ENCODE data around the gene FITM2.
"Not testable (repeated sequence)": the region's sequence is repeated elsewhere in the genome, so short reads cannot be mapped to it uniquely, and the experiment has no call there.

The FITM2 gene

DNA sequence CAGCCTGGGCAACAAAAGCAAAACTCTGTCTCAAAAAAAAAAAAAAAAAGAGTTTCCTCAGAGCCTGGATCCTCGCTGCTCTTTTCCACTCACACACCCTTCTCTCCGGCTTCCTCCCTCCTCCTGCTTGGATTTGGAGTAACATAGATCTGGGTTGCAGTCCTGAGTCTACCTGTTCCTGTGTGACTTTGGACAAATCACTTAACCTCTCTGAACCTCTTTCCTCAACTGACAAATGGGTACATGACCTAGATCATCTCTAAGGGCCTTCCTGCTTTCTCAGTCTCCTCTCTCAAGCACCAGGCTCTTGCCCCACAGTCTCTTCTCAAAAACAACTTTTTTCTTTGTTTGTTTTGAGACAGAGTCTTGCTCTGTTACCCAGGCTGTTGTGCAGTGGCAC, 20.2 kb upstream of the FITM2 start:
- DNase-seq, result no peak

DNA sequence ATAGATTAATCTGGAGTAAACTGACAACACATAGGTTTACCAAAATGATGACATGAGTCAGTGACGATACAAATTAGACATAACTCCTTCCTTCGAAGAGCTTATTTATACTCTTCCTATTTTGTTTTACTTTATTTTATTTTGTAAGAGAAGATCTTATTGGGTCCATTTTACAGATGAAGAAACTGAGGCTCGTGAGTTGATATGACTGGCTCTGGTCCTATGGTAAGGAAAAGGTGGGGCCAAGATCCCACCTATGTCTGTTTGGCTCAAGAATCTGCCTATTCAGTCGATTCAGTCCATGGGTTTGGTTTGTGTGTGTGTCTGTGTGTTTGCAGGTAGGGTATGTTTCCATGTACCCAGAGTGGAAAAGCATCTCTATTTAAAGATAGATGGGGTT, 17.4 kb upstream of the FITM2 start:
- DNase-seq, result no peak

DNA sequence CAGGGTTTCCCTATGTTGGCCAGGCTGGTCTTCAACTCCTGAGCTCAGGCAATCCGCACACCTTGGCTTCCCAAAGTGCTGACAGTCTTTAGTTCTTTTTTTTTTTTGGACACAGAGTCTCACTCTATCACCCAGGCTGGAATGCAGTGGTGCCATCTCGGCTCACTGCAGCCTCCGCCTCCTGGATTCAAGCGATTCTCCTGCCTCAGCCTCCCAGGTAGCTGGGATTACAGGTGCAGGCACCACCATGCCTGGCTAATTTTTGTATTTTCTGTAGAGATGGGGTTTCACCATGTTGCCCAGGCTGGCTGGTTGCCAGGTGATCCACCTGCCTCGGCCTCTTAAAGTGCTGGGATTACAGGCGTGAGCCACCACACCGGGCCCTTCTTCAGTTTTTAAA, 16.7 kb upstream of the FITM2 start:
- DNase-seq, result not testable (repeated sequence)

DNA sequence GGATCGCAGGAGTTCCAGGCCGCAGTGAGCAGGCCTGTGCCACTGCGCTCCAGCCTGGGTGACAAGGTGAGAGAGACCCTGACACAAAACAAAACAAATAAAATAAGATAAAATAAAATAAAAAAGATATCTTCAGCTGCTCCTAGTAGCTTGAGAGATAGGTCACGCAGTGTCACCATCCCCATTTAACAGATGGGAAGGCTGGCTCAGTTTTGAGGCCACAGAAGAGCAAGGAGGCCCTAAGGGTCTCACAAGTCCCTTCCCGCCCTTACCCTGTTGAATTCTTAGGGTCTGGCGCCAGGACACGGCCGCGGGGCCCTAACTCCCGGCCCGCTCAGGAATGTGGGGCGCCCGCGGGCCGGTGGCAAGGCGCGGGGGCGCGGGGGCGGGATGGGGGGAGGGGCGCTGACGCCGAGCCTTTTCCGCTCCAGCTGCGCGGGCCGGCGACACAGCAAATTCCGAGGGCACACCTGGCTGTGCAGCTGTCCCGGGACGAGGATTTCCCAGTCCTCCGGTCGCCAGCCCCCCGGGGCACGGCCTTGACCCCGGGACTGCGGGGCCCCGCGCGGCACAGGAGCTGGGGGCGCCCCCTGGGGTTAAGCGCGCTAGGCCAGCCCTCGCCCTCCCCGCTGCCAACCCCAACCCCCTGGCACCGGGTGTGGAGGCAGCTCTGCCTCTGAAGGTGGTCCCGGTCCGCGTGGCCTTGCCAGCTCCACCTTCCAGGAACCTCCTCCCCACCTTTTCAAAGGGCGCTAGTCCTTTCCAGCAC, 15.6 kb upstream of the FITM2 start:
- DNase-seq, result no peak

DNA sequence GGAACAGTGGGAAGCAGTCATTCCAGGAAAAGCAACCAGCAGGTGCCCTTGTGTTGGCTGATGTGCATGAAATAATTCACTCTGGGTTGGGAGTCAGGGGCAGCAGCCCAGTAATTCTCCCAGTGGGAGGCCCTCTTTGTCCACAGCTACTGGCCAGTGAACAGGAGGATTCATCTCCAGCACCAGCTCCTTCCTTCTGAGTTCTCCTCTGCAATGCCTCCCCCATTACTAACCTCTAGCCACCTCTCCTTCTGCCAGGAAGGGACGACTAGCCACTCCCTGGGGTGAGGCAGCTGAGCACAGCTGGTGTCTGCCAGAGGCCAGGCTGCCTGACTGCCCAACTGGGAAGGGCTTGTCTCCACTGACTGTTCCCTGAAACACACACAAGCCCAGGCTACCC, 13.3 kb upstream of the FITM2 start:
- DNase-seq, result no peak

DNA sequence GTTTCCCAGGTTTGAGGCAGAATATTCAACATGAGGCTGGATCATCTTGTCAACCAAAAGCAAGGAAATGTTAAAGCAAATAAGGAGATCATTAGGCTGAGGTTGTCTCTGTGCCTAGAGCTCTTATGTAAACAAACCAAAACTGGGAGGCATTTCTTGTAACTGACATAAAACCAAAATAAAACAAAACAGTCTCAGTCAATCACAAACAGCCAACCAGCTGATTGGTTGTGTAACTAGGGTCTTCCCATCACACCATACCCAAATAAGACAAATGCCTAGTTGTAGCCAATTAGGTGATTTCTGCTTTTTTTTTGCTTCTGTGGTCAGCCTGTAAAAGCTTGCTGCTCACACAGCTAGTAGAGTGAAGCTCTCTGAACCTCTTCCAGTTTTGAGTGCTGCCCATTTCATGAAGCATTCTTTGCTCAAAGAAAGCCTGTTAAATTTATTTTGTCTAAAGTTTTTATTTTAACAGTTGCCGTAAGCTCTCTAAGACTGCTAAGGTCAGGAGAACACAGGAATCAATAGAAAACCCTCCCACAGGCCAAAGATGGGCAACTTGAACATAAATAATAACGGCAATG, 8.9 kb upstream of the FITM2 start:
- no peak for DNase-seq

DNA sequence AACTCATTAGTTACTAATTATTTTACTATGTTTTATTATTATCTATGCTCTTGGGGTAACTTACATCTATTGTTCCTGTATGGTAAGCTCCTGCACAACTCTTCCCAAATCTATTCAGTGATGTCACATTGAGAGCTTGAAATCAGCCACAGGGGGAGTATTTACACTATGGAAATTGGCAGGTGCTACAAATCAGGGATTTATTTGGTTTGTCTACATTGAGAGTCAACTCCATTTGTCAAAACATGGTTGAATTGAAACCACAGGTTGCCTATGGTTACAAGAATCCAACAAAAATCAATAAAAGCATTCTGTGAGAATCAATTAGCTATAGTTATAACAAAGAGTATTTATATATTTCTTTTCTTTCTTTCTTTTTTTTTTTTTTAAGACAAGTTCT, 3.9 kb upstream of the FITM2 start:
- DNase-seq, result no peak

DNA sequence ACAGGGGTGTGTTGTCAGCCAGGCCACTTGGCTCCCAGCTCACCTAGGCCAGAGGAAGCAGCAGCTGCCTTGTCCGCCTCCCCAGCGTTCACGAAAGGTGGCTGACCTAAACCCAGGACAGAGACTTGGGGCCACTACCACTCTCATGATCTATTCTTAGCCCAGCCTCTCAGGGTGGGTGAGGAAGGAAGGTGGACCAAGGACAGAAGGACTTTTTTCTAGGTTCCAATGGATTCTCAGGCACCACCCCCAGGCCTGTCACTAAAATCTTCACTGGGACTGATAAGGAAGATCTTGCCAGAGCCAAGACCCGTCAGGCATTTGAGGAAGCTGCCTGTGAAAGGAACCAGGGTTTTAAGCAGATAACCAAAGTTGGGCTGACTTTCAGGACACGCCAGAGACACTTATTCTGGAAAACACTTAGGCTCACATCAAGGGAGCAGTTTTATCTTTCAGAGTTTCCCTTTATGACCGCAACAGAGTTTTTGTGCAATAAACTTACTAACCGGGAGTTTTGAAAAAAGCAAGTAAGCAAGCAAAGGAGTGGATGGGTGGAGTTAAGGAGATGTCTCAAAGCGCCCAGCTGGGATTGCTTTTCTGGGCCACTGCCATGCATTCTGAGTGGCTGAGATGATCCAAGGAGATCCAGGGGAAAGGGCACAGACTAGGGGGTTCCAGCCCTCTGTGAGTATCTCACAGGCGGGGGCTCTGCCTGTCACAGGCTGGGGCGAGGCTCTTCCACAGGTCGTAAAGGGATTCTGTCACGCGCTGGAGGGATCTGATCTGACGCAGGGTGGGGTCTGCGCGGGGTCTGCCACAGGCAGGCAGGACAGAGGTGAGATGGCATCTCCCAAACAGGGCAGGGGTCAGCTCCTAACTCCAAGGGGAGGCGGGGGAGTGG, 989 bp downstream of the FITM2 start:
- peak; percentile 41 for DNase-seq

DNA sequence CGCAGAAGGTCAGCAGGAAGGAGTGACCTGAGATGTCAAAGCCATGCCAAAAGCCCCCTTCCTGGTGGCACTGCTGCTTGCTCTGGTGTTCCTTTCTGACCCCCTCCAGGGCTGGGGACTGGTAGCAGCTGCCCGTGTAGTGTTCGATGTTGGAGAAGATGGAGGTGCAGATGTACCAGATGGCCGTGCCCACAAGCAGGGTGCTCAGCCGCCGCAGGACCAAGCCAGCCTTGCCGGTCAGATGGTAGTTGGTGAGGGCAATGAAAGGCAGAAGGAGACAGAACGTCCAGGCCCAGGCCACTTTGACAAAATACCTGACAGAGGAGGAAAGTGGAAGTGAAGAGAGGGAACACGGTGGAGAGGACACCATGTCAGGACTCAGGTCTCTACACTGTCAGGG, 4.1 kb downstream of the FITM2 start:
- DNase-seq, result no peak

DNA sequence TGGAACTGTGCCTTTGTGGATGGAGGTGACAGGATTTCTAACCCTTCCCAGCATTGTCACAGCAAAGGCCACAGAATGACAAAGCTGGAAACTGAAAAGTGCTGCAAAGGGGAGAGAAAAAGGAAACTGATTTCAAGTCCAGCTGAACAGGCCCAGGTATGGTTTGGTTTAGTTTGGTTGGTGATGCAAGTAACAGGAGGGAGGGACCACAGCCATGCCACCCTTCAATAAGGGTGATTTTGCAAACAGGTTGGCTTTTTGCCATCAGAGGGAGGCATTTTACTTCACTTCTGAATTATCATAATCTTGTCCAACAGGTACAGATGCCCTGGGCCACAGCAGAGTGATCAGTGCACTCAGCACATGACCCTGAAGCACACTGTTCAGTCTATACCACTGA, 6.6 kb downstream of the FITM2 start:
- DNase-seq, result no peak

DNA sequence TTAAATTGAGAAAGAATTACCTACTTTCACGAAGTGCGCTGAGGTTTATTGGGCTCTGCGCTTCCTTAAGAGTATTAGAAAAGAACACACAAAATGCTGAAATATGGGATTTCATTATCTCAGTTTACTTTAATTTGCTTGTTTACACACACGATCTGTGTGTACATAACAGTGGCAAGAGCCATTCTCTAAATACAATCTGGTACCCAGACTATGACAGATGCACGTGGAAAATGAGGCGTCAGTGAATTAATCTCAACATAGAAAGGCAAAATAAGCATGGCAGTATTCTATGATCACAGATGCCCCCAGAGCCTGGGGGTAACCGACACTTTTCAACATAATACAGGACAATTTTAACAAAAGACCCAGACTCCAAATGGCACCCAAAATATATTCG, 8.3 kb downstream of the FITM2 start:
- DNase-seq, result no peak

DNA sequence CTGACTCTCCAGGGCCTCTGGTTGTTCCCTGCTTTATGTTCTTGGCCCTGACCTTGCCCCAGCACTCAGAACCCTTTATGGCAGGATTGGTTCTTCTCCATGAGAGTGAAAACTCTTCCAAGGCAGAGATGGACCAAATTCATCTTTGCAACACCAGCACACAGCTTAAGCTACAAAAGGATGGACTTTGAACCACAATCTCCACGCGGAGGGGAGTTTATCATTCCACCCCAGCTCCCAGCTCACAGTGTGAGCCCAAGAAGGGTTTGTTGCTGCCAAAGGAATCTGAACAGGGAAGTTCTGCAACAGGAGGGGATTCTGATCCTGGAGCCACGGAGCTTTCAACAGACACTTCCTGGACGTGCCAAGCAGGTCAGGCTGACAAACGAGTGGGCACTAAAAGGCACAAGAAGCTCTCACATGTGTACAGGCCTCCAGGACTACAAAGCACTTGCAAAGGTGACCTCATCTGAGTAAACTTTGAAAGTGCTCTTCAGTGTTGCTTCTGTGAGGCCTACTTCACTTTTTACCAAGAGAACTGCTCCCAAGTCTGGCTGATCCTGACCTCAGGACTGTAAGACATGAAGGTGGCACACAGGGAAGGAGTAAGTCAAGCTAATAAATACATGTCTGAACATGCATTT, 8.9 kb downstream of the FITM2 start:
- no peak for DNase-seq

DNA sequence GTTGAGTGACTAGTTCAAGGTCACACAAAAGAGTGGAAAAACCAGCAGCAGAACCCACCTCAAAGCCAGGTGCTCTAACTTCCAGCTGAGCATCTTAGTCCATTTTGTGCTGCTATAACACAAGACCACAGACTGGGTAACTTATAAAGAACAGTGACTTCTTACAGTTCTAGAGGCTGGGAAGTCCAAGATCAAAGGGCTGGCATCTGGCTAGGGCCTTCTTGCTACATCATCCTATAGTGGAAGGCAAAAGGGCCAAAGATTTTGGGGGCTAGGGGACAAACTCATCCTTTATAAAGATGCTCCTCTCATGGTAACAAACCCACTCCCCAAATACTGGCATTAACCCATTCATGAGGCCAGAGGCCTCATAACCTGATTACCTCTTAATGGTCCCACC, 9.7 kb downstream of the FITM2 start:
- no peak for DNase-seq

DNA sequence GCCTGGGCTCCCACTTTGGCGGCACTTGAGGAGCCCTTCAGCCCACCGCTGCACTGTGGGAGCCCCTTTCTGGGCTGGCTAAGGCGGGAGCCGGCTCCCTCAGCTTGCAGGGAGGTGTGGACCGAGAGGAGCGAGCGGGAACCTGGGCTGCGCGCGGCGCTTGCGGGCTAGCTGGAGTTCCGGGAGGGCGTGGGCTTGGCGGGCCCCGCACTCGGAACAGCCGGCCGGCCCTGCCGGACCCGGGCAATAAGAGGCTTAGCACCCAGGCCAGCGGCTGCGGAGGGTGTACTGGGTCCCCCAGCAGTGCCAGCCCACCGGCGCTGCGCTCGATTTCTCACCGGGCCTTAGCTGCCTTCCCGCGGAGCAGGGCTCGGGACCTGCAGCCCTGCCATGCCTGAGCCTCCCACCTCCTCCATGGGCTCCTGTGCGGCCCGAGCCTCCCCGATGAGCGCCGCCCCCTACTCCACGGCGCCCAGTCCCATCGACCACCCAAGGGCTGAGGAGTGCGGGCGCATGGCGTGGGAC, 11.9 kb downstream of the FITM2 start:
- DNase-seq, result not testable (repeated sequence)

DNA sequence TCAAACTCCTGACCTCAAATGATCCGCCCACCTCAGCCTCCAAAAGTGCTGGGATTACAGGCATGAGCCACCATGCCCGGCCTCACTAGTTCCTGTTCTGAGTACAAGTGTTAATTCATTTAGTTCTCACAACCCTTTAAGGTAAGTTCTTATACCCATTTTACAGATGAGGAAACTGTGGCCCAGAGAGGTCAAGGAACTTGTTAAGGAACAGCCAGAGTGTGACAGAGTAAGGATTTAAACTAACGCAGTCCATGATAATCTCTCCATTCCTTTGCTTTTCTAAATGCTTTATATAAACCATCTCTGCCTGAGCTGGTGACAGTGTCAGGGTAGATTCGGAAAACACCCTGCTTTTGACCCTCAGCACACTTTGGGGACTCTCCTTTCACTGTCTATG, 13.3 kb downstream of the FITM2 start:
- DNase-seq, result no peak

DNA sequence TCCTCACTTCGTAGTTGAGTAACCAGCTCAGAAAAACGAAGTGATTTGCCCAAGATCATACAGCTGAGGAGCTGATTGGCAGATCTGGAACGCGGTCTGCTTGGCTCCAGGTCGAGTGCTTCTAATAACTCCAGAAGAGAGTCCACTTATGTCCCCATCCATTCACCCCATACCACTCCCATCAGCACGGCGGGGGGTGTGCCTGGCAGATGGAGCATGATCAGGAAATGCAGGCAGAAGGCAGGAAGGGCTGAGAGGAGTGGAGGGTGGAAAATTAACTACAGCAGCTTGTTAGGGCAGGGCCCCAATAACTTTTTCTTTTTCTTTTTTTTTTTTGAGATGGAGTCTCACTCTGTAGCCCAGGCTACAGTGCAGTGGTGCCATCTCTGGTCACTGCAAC, 15.0 kb downstream of the FITM2 start:
- DNase-seq, result no peak

DNA sequence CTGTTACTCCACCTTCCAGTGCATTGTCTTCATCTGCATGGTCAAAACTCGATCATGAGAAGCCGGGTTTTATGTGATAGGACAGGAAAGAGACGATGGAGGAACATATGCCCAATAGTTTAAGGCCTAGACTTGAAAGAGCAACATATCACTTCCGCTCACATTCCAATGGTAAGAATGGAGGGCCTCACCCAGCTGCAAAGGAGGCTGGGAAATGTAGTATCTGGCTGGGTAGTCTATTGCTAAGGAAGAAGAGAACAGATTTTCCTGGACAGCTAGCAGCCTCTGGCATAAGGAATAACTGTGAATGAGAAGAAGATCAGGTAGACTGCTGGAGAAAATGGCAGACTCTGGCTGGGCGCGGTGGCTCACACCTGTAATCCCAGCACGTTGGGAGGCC, 19.2 kb downstream of the FITM2 start:
- DNase-seq, result no peak

DNA sequence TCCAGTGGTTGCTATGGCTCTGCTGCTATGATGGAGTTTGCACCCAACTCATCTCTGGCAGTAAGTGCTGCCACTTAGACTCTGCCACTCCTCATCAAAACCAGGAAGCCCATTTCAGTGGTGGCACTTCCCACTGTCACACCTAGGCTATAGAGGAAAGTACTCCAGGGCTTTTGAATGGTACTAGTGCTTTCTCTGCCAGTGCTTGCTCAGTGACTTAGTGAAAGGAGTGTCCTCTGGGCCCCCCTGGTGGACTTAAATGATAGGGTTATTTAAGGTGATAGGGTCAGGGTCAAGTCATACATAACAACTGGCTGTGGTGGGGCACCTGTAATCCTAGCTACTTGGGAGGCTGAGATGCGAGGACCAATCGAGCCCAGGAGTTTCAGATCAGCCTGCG, 22.8 kb downstream of the FITM2 start:
- no peak for DNase-seq

DNA sequence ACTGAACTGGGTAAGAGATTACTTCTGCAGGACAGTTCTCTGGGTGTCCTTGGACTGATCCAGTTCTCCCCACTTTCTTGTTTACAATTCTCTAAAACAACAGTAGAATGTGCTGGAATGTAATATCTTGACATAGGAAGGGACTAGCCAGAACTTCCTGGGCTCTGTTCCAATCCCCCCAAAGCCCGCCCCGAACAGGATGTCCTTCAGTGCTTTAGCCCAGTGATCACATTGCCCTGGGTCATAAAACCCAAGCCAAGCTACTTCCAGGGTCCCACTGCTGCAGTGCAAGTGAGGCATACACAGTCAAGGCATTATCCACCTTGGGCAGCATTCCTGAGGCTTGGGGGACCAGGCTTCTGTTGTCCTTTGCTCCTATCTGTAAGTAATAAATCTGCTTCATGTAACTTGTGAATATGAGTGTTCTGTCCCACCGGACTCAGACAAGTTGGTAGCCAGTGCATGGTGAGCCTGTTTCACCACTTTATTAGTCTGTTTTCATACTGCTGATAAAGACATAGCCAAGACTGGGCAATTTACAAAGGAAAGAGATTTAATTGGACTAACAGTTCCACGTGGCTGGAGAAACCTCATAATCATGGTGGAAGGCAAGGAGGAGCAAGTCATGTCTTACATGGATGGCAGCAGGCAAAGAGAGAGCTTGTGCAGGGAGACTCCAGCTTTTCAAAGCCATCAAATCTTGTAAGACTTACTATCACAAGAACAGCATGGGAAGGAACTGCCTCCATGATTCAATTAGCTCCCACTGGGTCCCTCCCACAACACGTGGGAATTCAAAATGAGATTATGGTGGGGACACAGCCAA, 23.5 kb downstream of the FITM2 start:
- no peak for DNase-seq

DNA sequence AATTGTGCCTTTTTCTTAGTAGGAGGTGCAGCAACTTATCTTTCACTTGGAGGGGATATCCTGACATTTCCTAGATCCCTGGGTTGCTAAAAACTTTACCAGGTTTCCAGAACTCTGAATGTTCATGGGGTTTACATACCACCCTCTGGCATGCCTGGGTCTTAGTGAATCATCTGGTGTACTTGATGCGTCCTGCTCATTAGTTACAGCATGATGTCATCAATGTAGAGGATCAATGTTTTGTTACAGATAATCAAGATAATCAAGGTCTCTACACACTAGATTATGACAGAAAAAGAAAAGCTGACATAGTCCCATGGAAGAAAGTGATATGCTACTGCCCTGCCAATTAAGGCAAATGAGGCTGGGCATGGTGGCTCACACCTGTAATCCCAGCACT, 27.0 kb downstream of the FITM2 start:
- DNase-seq, result no peak

DNA sequence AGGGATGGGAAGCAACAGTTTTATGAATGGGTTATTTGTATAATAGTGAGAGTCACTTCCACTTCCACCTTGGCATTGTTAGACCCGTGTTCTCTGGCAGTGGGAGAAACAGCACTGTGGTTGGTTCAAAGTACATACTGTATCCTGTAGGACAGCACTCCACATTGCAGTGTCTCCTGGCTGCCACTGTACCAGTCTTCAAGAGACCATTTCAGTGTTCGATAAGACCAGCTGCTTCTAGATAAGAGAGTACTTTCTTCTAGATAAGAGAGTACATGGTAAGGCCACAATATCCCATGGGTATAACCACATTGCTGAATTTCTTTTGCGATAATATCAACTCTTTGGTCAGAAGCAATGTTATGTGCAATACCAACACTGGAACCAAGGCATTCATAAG, 28.8 kb downstream of the FITM2 start:
- no peak for DNase-seq

DNA sequence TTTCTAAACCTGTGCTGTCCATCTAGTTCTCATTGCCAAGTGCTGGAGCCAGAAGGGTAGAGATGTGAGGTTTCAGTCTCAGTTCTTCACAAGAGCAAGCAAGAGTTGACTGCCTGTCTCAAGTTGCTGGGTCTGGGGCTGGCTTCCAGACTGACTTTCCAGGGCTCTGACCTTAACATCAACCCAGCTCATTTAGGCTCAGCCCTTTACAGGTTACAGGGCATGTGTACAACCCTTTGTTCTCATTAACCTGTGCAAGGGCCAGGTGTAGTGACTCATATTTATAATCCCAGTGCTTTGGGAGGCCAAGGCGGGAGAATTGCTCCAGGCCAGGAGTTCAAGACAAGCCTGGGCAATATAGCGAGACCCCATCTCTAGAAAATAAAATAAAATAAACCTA, 30.6 kb downstream of the FITM2 start:
- DNase-seq, result no peak

All from fibroblast of skin of right quadriceps (primary cell).